Measurements from ENCODE around the gene SPI1.

DNA sequence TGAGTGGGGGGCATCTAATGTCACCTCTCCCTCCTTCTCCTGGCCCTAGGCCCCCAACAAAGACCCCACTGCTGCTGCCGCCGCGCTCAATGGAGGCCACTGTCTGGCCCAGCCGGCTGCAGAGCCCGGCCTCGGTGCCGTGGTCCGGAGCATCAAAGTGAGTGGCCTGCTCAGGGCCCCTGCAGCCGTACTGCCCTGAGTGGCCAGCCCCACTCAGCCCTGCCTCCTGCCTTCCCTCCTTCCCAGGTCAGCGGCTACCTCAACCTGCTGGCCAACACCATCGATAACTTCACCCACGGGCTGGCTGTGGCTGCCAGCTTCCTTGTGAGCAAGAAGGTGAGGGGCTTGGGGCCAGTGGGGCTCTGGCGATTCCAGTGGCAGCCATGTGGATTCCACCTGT is 35.0 kb upstream of the SPI1 start:
- no peak for TF ChIP-seq POLR2AphosphoS5 (IDR thresholded peaks at IDR 0.05; ENCODE audit: low read depth, low read length)
- no peak for TF ChIP-seq POLR2A (IDR thresholded peaks at IDR 0.05; ENCODE audit: low read depth, low read length)
- TF ChIP-seq PAX5 (IDR thresholded peaks at IDR 0.05; ENCODE audit: insufficient read depth, low read length, severe bottlenecking): no peak
- TF ChIP-seq TAF1 (IDR thresholded peaks at IDR 0.05; ENCODE audit: low read depth, low read length): no peak

Measured in GM12891 (cell line).